Esophagus muscularis mucosa (tissue), 4 donors: ENCODE measurements around the gene PLEKHG4B. TPM values are rescaled to one million over a fixed set of nuclear protein-coding genes. Genes with fewer than 3 reads are reported as not detected.
A peak's percentile ranks its signal among the peaks of the same experiment; 100 is the strongest.

ENCODE experiments used
- DNase-seq: peaks from one replicate; pipeline ENCODE4 v3.0.0-alpha.2; 2017; ENCODE audit errors: extremely low spot score
- H3K27ac ChIP-seq, 4 donors: fragments of 200-600 bp; sonication (generic); replicated peaks in 1 of 4; 1 replicate in 3 of 4; 2 replicates in 1 of 4; pipeline ENCODE4 v1.5.1; 2016 to 2019; ENCODE audit warnings: mild to moderate bottlenecking in 1 of 4
- H3K27me3 ChIP-seq, 4 donors: fragments of 200-600 bp; sonication (generic); one replicate each; pipeline versions ENCODE4 v1.5.1 to v1.6.0; 2016 to 2019
- H3K36me3 ChIP-seq, 4 donors: fragments of 200-600 bp; sonication (generic); one replicate each; pipeline ENCODE4 v1.5.1; 2016 to 2019
- H3K4me1 ChIP-seq, 4 donors: fragments of 200-600 bp; sonication (generic); one replicate each; pipeline ENCODE4 v1.5.1; 2016 to 2019
- H3K4me3 ChIP-seq, 4 donors: fragments of 200-600 bp; sonication (generic); 1 replicate in 2 of 4; 2 replicates in 2 of 4; pipeline ENCODE4 v1.5.1; 2016 to 2019; ENCODE audit warnings: mild to moderate bottlenecking in 4 of 4, moderate library complexity in 1 of 4
- H3K9me3 ChIP-seq, 4 donors: fragments of 200-600 bp; sonication (generic); 1 replicate in 3 of 4; 2 replicates in 1 of 4; pipeline ENCODE4 v1.5.1; 2016 to 2019
- CTCF ChIP-seq, 3 experiments: fragments of 200-600 bp in 2 of 3; fragments of 450-650 bp in 1 of 3; sonication (generic) in 2 of 3; IDR thresholded peaks; one replicate each; pipeline ENCODE4 v1.5.1; 2017 to 2019; ENCODE audit warnings: antibody characterized with exemption in 3 of 3, mild to moderate bottlenecking in 2 of 3, moderate library complexity in 1 of 3
- EP300 ChIP-seq: sonication (generic); formaldehyde crosslinking; IDR thresholded peaks from one replicate; pipeline ENCODE4 v1.6.1; 2017; ENCODE audit warnings: antibody characterized with exemption
- POLR2A ChIP-seq: fragments of 450-650 bp; IDR thresholded peaks from one replicate; pipeline ENCODE4 v1.6.1; 2017; ENCODE audit warnings: antibody characterized with exemption, moderate library complexity, mild to moderate bottlenecking, low read depth
- POLR2AphosphoS5 ChIP-seq, 2 donors: sonication (generic); formaldehyde crosslinking; IDR thresholded peaks; one replicate each; pipeline ENCODE4 v1.6.1; 2017; ENCODE audit warnings: antibody characterized with exemption in 2 of 2
- WGBS: methylation state at CpG from one replicate; pipeline ENCODE4 v1.1.5; 2018; 5-methylcytosine and 5-hydroxymethylcytosine counted together
- intact Hi-C: fragments of 100-400 bp; cut with DNase I; formaldehyde crosslinking; loops from one replicate; pipeline ENCODE4 v1.15.1; 2023
- total RNA-seq, 4 donors: library from RNA; depleted of rRNA; stranded (reverse); fragments of >200 nt; gene quantifications; one replicate each; pipeline versions ENCODE4 v1.1.0 to v1.2.1, GENCODE V29; 2016

The PLEKHG4B gene
- total RNA-seq, 4 donors from 2014 or later: under 0.01 to 0.46 TPM; not detected in 2

DNA sequence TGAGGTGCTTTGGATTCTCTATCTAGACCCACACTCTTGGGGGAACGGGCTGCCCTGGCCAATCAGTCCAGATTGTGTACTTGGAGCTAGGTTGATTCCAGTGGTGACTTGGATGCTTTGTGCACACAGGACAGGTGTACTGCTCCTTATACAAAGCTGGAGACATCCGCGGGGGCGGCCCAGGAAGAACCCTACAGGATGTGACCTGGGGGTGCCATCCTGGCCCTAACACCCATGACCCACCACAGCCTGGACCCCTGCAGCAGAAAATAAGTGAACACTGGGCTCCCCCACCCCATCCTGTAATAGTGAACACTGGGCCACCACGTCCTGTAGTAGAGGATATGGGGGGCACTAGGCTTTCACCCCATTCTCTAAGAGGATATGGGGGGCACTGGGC is 12.1 kb upstream of the PLEKHG4B start:
- Histone ChIP-seq H3K27ac (no peak overlapping the region), H3K4me3 (no peak overlapping the region), H3K9me3 (no peaks in the 10 kb centered on the region), H3K36me3 (no peaks in the 10 kb centered on the region), H3K27me3 (peaks cover 0 to 31% (median 0%) of the 10 kb centered on the region in 4 donors), H3K4me1 (no peaks in the 10 kb centered on the region)
- TF ChIP-seq POLR2AphosphoS5 (IDR thresholded peaks at IDR 0.05): no peak
- DNase-seq: peak; percentile 19
- WGBS: 93% methylated on average over 5 of the region's 5 CpGs
- intact Hi-C loops: no loop called here

DNA sequence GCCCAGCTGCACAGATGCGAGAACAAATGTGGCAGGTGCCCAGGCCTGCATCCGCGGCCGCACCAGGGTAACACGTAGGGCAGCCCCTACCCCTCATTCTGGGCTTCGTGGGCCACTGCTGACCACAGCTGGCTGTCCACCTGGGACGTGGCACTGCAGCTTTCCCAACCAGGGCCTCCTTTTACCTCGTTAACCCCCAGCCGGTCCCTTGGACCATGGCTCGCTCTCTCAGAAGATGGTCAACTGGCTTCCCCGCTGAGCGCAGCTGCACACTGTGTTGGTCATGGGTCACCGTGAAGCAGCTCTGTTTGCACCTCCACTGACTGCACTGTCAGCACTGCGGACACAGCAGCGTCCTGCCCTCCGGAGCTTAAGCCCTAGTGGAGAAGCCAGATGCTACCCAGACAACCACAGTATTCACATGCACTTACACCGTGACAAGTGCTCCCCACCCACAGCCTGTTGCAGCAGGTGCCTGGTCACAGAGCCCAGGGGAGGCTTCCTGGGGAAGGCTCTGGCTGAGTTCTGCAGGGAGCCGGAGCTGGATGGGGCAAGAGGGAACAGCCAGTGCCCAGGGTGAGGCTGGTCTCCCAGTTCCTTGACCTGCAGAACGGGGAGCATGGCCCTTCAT is 10.5 kb upstream of the PLEKHG4B start:
- H3K4me1 ChIP-seq: no peaks in the 10 kb centered on the region
- no peaks in the 10 kb centered on the region for H3K9me3 ChIP-seq
- no peak overlapping the region for H3K27ac ChIP-seq
- H3K36me3 ChIP-seq: no peaks in the 10 kb centered on the region
- peaks cover 0 to 26% (median 0%) of the 10 kb centered on the region in 4 donors for H3K27me3 ChIP-seq
- DNase-seq: no peak
- H3K4me3 ChIP-seq: no peak overlapping the region
- 96% methylated on average over 14 of the region's 19 CpGs for WGBS
- TF ChIP-seq POLR2AphosphoS5 (IDR thresholded peaks at IDR 0.05) (no peak), EP300 (no peak), CTCF (IDR thresholded peaks at IDR 0.05) (no peak), POLR2A (no peak)
- intact Hi-C loops: no loop called here

- intact Hi-C loops: no loop called here
- 43% methylated on average over 2 of the region's 9 CpGs for WGBS
These were observed 9.9 kb upstream of the PLEKHG4B start for GRCh38 chr5:82097-82496.

GRCh38 chr5:82570-82969 is 9.4 kb upstream of the PLEKHG4B start:
- no peak overlapping the region for H3K27ac ChIP-seq
- peaks cover 0 to 24% (median 0%) of the 10 kb centered on the region in 4 donors for H3K27me3 ChIP-seq
- H3K9me3 ChIP-seq: no peaks in the 10 kb centered on the region
- H3K36me3 ChIP-seq: no peaks in the 10 kb centered on the region
- no peaks in the 10 kb centered on the region for H3K4me1 ChIP-seq
- 58% methylated on average over 10 of the region's 10 CpGs for WGBS
- intact Hi-C loops: no loop called here
- TF ChIP-seq POLR2AphosphoS5 (IDR thresholded peaks at IDR 0.05) (no peak), CTCF (IDR thresholded peaks at IDR 0.05) (no peak), POLR2A (no peak), EP300 (no peak)
- H3K4me3 ChIP-seq: no peak overlapping the region
- DNase-seq: no peak

More at GRCh38 chr5:82097-82496, 9.9 kb upstream of the PLEKHG4B start:
- no peaks in the 10 kb centered on the region for H3K4me1 ChIP-seq
- H3K9me3 ChIP-seq: no peaks in the 10 kb centered on the region
- no peaks in the 10 kb centered on the region for H3K36me3 ChIP-seq
- no peak overlapping the region for H3K27ac ChIP-seq
- no peak overlapping the region for H3K4me3 ChIP-seq
- no peak for DNase-seq
- TF ChIP-seq CTCF (IDR thresholded peaks at IDR 0.05): no peak
- TF ChIP-seq POLR2A: no peak
- TF ChIP-seq EP300: no peak
- TF ChIP-seq POLR2AphosphoS5 (IDR thresholded peaks at IDR 0.05): no peak
- peaks cover 0 to 24% (median 0%) of the 10 kb centered on the region in 4 donors for H3K27me3 ChIP-seq

DNA sequence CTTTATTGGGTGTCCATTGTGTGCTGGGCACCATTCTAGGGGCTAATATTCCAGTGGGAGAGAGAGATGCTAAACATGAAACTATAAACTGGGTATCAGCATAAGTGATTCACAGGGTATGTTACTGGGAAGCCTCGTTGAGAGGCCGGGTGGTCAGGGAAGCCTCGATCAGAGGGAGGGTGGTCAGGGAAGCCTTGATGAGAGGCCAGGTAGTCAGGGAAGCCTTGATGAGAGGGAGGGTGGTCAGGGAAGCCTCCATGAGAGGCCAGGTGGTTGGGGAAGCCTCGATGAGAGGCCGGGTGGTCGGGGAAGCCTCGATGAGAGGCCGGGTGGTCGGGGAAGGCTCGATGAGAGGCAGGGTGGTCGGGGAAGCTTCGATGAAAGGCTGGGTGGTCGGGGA is 8.9 kb upstream of the PLEKHG4B start:
- H3K4me1 ChIP-seq: no peaks in the 10 kb centered on the region
- H3K9me3 ChIP-seq: peaks cover 0 to 4% (median 1%) of the 10 kb centered on the region in 4 donors
- H3K36me3 ChIP-seq: no peaks in the 10 kb centered on the region
- intact Hi-C loops: no loop called here
- 86% methylated on average over 9 of the region's 13 CpGs for WGBS
- TF ChIP-seq EP300: no peak
- no peak for TF ChIP-seq CTCF (IDR thresholded peaks at IDR 0.05)
- no peak for TF ChIP-seq POLR2AphosphoS5 (IDR thresholded peaks at IDR 0.05)
- TF ChIP-seq POLR2A: no peak
- no peak overlapping the region for H3K4me3 ChIP-seq
- H3K27ac ChIP-seq: no peak overlapping the region
- peaks cover 0 to 24% (median 0%) of the 10 kb centered on the region in 4 donors for H3K27me3 ChIP-seq
- no peak for DNase-seq
